Fibroblast of the conjunctiva (primary cell): ENCODE results near the gene SLC17A1.

Experiments
- DNase-seq: peaks from one replicate; pipeline ENCODE4 v3.0.0-alpha.2; 2010; ENCODE audit warnings: low read depth

SLC17A1 gene

DNA sequence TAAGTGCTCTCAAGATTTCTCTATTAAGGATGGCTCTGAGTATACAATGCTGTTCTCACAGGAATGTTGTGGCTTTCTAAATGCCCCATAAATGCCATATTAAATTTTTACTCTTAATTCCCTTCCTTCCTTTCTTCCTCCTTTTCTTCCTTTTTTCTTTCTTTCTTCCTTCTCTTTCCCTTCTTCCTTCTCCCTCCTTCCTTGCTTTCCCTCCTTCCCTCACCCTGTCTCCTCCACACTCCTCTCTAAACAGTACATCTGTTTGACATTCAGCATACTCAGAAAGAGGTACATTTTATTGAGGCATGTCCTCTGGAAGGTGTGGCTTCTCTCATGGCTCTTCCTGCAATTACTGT lies 433 bp upstream of the SLC17A1 start:
- DNase-seq = no peak

DNA sequence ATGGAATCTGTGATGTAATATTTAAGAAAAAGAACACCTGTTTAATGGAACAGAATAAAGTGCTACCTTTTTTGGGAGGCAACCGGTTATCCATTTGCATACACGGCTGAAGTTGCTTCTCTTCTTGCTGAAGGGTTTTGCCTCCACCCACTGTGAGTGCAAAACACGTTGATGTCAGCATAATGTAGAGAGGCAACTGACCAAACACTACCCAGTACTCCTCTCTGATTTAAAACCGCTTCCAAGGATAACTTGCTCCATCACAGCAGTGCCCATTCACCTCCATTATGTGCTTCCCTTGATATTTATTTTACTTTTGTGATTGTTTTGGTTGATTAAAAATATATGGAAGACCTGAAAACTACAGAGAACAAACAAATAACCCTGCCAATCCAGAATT lies 1.4 kb downstream of the SLC17A1 start:
- DNase-seq = no peak

DNA sequence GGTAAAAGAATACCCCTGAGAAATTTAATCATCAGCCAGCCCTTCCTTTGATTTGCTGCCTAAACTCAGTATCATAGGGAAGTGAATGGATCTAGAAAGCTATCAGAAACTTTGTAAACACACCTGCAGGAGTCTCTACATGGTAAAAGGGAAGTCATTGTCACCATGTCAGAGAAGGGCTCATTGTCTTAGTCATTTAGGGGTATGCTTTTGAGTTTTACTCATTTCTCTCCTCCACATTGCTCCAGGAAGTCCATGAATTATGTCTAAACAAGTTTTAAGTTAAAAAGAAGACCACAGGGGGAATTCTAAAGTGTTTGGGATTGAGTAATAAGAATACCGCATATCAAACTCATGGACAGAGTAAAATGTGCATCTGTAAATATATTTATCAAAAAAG lies 2.5 kb downstream of the SLC17A1 start:
- no peak for DNase-seq

DNA sequence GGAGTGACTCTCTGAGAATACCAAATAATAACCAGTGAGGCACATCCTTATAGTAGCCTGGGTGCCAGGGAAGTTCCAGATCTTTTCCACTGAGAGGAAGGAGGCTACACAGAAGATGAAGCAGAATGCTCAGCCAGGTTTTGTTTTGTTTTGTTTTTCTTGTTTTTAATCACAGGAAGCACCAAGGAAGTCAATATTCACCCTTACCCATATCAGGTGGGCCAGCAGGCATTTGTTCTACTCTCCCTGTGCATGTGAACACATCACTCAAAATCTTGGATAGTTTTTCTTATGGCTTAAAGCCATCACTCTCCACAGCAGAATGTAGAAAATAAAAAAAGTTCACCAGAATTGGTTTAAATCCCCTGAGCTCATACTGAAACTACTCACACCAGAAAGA lies 10.5 kb downstream of the SLC17A1 start:
- no peak for DNase-seq

DNA sequence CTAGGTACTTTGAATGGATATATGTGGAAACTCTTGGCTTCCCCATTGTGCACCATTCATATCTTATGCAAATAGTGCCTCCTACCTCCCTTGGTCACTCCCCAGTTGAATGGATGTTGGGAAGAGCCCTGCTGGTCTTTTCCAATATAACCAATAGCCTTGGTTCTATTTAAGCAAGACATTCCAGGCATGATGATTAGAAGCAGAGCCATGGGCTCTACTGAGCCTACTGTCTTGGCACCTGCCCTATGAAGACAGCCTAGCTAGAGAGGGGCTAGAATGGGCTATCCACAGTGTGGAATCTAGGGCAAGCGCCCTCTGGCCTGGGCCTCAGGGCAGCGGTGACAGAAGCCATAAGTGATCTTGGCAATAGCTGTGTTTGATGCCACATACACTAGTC lies 15.6 kb downstream of the SLC17A1 start:
- no peak for DNase-seq

DNA sequence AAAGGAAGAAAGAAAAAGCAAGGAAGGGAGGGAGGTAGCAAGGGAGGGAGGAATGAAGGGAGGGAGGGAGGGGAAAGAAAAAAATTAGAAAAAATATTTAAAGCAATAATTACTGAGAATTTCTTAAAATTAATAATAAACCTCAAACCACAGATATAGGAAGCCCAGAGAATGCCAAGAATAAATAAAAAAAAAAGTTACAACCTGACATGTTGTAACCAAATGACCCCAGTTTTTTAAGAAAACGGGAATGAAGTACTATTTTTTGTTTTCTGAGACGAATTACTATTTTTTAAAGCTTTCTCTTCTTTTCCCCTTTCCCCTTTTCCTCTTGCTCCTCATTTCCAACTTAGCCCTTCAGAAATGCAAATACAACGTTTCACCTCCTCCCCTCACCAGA lies 16.7 kb downstream of the SLC17A1 start:
- no peak for DNase-seq

DNA sequence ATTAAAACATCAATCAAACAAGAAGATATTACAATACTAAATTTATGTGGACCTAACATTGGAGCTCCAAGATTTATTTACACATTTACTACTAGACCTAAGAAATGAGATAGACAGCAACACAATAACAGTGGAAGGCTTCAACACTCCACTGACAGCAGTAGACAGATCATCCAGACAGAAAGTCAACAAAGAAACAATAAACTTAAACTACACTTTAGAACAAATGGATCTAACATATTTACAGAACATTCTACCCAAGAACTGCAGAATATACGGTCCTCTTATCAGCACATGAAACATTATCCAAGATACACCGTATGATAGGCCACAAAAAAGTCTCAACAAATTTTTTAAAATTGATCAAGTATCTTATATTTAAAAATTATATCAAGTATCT lies 27.0 kb downstream of the SLC17A1 start:
- no peak for DNase-seq

DNA sequence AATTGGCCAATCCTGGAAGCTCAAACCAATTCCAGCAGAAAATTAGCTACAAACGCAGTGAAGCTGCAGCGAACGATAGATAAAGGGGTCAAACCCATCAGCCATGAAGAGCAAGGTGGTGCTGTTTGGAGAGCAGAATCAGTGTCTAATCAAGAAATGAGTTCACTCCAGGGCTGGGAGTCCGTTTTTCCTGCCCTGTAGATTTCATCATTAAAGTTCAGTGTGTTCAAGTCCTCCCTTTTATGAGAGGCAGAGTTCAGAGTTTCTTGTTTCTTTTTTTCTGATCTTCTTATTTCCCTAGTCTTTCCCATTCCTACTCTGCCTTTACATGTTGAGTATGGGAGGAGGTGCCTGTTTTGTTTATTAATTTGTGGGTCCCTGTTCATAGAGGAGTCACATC lies 30.4 kb downstream of the SLC17A1 start:
- DNase-seq = no peak

DNA sequence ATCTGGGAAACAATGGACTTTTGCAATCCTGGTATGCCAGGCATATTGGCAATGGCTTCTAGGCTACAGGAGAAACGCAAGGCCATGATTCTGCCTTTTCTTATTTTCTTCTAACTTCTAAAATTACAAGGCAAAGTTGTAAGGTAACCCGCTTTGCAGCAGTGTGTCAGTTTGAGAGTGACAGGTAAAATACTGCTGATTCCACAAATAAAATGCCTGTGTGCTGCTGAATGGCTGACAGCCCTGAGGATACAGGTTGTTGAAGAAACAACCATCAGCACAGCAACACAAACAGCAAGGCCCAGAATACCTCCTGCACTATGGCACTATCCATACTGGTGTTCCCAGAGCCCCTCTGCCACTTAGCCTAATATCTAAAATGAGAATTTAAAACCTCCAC lies 37.1 kb downstream of the SLC17A1 start:
- no peak for DNase-seq

DNA sequence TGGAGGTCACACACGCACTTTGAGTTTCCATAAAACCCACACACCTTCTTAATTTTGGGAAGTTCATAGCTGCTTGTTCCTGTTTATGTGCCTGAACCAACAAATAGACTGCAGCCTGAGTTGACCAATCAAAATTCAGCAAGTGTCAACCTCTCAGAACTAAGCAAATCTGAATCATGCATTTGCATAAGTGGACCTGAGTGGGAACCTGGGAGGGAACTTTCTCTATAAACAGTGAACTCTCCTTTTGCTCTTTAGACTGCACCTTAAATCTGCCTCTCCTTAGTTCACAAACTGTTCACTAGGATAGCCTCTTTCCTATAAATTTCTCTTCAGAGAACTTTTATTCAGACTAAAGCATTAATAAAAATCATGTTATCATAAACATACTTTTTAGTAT lies 37.9 kb downstream of the SLC17A1 start:
- no peak for DNase-seq

DNA sequence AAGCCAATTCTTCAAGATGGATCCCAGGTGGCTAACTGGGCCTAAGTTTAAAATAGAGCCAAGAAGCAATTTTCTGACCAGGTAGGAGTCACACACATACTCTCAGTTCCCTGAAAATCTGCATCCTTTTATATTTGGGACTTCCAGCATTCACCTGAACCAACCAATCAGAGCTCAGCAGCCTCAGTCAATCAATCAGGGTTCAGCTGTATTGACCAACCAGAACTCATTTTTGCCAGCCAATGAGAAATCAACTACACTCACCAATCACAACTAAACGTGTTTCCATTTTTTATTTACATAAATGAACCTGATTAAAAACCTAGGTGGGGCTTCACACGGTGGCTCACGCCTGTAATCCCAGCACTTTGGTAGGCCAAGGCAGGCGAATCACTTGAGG lies 39.8 kb downstream of the SLC17A1 start:
- no peak for DNase-seq

DNA sequence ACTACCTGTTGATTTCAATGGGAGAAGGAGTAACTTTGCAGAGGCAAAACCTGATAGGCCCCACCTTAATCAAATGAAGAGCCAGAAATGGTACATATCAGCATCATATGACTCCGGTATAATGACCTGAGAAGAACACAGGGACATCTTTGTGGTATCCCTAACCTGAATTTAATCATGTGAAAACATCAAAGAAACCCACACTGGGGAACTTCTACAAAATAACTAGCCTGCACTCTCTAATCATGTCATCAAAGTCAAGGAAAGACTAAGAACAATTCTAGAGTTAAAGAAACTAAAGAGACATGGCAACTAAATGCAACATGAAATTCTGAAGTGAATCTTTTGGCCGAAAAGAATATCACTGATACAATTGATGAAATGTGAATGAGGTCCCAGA lies 42.4 kb downstream of the SLC17A1 start:
- DNase-seq = no peak

DNA sequence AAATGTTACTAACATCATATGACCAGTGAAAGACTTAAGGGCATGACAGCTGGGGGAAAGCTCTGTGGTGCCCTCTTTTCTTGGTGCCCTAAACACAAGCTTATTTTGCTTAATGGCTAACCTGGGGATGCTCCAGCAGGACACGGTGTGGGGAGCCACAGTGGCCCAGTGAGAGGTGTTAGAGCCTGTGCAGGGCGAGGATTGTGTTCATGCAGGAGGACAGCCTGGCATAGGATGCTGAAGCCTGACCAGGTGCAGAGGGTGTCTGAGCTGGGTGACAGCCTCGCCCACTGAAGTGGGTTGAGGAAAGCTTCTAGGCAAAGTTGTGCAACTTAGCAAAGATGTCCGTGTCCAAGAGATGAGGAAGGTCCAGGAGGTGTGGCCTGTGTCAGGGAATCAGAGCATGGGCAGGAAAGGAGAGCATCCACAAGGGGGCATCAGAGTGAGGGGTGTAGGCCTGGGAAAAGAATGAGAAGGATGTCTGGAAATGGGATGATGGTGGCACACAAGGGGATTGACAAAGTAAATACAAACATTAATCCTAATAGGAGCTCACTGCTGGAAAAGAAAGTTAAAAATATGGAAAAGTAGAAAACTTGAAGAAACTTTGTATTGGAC lies 43.4 kb downstream of the SLC17A1 start:
- peak; percentile 16 for DNase-seq

DNA sequence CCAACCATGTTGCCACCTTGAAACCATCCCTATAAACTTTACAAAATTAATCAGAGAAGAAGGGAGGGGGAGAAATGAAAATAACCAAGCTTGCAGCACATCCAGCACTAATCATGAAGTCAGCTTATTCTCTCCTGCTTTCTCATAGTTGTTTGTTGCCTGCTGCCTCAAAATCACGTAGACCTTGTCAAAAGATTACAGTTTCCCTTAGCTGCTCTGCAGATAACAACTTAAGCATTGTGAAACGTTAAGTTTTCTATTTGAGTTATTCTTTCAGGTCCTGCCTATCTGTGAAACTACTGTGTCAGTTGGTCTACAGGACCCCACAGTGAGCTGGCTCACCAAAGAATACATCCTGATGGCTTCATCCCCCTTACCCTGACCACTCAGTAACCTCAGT lies 44.4 kb downstream of the SLC17A1 start:
- no peak for DNase-seq

DNA sequence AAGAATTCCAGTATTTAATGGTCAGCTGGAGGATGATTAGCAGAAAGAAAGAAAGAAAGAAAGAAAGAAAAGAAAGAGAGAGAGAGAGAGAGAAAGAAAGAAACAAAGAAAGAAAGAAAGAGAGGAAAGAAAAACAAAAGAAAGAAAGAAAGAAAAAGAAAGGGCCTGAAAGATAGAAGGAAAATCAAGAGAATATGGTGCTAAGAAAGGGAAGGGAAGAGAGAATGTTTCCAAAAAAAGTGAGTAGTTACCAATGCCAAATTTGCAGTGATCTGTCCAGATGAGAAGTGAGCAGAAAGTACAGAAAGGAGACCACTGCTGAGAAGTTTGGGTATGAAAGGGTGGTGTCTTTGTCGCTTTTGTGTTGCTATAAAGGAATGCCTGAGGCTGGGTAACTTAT lies 50.7 kb downstream of the SLC17A1 start:
- no peak for DNase-seq

DNA sequence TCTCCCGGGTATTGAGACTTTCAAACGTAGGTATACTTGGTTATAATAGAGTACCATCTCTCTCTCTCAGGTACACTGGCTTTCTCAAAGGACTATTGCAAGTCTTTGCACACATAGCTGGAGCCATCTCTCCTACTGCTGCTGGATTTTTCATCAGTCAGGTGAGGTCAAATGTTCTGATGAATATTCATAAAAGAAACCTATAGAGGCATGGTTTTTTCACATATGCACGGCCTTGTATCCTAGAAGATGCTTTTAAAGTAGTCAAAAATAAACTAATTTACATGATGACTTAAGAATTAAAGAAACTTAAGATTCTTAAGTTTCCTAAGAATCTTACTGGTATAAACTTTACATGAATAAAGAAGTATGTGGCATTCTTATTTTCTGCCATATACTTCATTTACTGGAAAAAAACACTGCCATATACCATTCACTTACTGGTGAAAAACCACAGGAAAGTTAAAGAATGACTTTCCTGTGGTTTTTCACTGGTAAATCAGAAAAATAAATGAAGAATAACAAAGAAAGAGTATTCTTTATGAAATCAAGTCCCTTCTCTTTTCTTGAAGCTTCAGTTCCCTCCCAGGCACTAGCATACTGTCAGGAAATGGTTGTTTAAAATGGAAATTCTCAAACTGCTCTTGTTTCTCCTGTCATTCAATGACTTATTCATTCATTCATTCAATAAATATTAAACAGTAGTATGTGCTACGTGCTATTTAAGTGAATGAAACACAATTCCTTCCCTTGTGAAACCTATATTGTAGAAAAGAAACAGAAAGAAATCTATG lies 53.8 kb downstream of the SLC17A1 start:
- DNase-seq = no peak

DNA sequence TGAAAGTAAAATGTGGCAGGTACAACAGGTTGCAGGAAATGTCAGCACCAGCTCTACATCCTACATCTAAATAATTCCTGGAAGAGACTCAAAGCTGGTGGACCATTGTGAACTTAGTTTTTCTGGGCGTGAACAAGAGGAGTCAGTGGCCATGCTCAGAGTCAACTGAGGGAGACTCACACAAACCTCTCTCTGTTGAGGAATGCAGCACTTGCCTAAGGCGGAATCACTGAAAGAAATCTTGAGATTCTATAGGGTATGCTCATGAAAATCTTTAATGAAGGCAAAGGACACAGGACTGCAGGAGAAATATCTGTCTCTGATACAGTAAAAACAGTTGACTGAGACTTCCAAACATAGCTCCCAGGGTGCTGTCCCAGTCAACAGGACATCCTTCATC lies 54.8 kb downstream of the SLC17A1 start:
- DNase-seq = no peak

DNA sequence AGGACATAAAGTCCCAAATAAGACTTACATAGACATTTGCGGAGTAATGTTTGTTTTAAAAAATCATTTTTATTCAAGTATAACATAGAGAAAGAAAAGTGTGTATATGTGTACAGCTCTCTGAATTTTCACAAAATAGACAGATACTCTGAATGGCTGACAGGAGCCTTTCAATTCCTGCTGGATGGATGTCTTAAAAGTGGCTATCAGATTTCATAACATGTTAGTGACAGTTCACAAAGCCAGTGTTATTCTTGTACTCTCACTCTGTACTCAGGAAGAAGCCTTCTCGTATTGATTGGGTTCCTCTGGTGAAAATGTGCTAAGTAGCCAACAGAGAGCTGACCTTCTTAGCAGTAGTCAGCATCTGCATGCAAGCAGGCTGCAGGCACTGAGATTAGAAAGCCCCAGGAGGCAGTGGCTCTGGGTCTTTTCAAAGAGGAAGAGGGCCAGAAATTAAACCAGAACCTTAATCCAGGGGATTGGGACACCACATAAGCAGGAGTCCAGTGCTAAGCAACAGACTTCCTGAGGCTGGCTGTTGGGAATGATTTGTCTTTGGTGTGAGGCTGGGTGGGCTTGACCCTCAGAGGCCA lies 57.6 kb downstream of the SLC17A1 start:
- no peak for DNase-seq

DNA sequence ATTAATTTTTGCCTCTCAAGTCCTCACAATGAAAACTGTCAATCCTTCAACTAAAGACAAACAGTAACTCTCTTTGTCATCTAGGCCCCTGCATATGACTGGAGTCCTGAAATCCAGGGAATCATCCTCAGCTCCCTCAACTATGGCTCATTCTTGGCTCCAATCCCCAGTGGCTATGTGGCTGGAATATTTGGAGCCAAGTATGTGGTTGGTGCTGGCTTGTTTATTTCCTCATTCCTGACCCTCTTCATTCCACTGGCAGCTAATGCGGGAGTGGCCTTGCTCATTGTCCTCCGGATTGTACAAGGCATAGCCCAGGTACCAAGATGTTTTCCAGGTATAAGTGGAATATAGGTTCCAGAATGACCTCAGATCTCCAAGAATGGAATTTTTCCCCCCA lies 61.9 kb downstream of the SLC17A1 start:
- DNase-seq = no peak

DNA sequence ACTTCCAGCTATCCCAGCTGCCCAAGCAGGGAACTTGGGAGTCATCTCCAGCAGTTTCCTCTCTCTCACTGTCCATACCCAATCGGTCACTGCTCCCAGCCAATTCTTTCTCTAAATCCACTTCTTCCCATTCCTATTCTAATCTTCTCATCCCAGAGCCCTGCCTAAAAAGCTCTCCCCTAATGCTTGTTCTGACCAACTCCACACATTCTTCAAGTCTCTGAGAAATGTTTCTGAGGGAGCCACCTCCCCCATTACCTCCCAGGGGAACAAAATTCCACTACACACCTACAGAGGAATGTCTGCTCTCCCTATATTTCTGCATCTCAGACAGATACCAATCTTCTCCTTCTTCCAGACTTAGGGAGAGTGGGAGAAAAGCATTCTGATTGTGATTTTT lies 63.3 kb downstream of the SLC17A1 start:
- DNase-seq = no peak

DNA sequence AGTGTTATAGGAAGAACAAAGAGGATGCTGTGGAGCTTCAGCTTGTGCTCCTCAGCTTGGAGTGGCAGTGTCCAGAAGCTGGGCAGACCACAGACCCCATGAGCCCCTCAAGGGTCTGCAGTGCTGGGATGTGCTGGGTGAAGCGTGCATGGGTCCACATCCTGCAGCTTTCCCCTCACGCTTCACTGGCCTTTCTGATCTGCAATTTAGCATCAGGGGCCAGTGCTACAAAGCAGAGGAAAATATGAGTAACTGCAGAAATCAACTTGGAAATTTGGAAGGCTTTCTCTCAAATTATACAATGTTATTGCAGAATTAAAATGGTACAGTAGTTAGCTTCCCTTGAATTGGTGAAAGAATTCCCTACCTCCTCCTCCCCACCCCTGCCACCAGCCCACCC lies 67.2 kb downstream of the SLC17A1 start:
- DNase-seq = no peak

DNA sequence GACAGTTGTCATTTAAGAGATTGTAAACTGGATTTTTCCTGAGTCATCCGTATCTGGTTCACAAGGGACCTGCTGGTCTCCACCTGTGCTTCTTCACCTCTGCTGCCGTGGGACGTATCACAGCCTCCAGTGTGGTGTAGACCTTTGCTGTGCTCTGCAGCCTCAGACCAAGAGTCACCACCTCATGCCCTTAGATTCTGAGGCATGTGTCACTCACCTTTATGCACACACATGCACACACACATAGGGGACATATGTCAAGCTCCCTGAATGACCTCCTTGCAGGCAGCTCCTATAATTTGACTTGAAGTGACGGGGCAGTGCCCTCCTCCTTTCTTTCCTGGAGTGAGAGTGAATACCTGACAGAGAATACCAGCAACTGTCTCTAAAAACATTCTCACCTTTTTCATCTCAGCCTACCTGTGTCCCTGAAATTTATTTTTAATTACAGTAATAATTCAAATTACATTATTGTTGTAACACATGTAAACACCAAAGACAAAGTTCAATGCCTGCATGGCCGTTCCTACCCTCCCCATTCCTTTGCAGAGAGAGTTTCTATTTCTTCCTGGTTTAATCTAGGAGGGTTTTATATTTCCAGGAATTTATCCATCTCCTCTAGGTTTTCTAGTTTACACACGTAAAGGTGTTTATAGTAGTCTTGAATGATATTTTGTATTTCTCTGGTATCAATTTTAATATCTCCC lies 73.8 kb downstream of the SLC17A1 start:
- DNase-seq = no peak
